Activated CD4-positive, alpha-beta T cell treated with anti-CD3 and anti-CD28 coated beads, Interleukin-2, amount 50 U/mL, for 48 hours (primary cell): ENCODE data around the gene CHSY1.

Experiments used
- DNase-seq, 2 experiments: peaks; one replicate each; pipeline ENCODE4 v3.0.0-alpha.2; 2020

The CHSY1 gene

GRCh38 chr15:101187820-101188636 is 63.8 kb downstream of the CHSY1 start:
- DNase-seq, result no peak

- DNase-seq, result no peak
Measured at GRCh38 chr15:101185770-101186169, 66.1 kb downstream of the CHSY1 start.

GRCh38 chr15:101185336-101185735 is 66.5 kb downstream of the CHSY1 start:
- DNase-seq, result no peak

- no peak for DNase-seq
Measured at GRCh38 chr15:101184830-101185229, 67.0 kb downstream of the CHSY1 start.

- no peak for DNase-seq
Measured at GRCh38 chr15:101183931-101184305, 67.9 kb downstream of the CHSY1 start.

GRCh38 chr15:101183226-101183930 is 68.5 kb downstream of the CHSY1 start:
- no peak for DNase-seq

GRCh38 chr15:101182215-101182614 is 69.6 kb downstream of the CHSY1 start:
- DNase-seq, result no peak

- no peak for DNase-seq
Measured at GRCh38 chr15:101181349-101181748, 70.5 kb downstream of the CHSY1 start.

GRCh38 chr15:101180620-101181307 is 71.1 kb downstream of the CHSY1 start:
- no peak for DNase-seq

- DNase-seq, result no peak
Measured at GRCh38 chr15:101179341-101180153, 72.3 kb downstream of the CHSY1 start.

GRCh38 chr15:101178931-101179330 is 72.9 kb downstream of the CHSY1 start:
- DNase-seq, result no peak

- DNase-seq, result no peak
Measured at GRCh38 chr15:101178479-101178878, 73.4 kb downstream of the CHSY1 start.

- DNase-seq, result no peak
Measured at GRCh38 chr15:101177866-101178265, 74.0 kb downstream of the CHSY1 start.

GRCh38 chr15:101176625-101177024 is 75.2 kb downstream of the CHSY1 start:
- no peak for DNase-seq

- DNase-seq, result no peak
Measured at GRCh38 chr15:101175401-101175800, 76.4 kb downstream of the CHSY1 start.

GRCh38 chr15:101174152-101174920 is 77.5 kb downstream of the CHSY1 start:
- DNase-seq, result no peak

GRCh38 chr15:101173233-101174119 is 78.4 kb downstream of the CHSY1 start:
- DNase-seq, result no peak

GRCh38 chr15:101172501-101173071 is 79.3 kb downstream of the CHSY1 start:
- no peak for DNase-seq

- DNase-seq, result no peak
Measured at GRCh38 chr15:101171954-101172353, 79.9 kb downstream of the CHSY1 start.

GRCh38 chr15:101170568-101171350 is 81.1 kb downstream of the CHSY1 start:
- no peak for DNase-seq
